NCI-H82 (cell line): ENCODE data around the gene SARS1.
"Not testable (repeated sequence)": the region's sequence is repeated elsewhere in the genome, so short reads cannot be mapped to it uniquely, and the experiment has no call there.

ENCODE experiments used
- DNase-seq: peaks from one replicate; lab custom pipeline; 2025; lab: John Stamatoyannopoulos, UW

Gene SARS1

DNA sequence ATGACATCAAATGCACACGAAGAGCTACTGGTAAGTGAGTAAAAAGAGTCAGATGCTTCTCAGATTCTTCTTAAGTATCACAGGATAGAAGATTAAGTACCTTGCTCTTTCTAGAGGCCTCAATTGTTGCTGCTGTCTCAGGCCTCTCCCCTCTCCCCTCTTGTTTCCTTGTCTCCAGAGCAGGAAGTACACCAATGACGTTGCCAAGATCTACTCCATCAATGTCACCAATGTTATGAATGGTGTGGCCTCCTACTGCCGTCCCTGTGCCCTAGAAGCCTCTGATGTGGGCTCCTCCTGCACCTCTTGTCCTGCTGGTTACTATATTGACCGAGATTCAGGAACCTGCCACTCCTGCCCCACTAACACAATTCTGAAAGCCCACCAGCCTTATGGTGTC, 21.3 kb upstream of the SARS1 start:
- DNase-seq: no peak

GRCh38 chr1:109193653-109194590, 19.8 kb upstream of the SARS1 start:
- DNase-seq: peak; percentile 86

- no peak for DNase-seq
Observed at GRCh38 chr1:109197158-109198042, 16.3 kb upstream of the SARS1 start.

DNA sequence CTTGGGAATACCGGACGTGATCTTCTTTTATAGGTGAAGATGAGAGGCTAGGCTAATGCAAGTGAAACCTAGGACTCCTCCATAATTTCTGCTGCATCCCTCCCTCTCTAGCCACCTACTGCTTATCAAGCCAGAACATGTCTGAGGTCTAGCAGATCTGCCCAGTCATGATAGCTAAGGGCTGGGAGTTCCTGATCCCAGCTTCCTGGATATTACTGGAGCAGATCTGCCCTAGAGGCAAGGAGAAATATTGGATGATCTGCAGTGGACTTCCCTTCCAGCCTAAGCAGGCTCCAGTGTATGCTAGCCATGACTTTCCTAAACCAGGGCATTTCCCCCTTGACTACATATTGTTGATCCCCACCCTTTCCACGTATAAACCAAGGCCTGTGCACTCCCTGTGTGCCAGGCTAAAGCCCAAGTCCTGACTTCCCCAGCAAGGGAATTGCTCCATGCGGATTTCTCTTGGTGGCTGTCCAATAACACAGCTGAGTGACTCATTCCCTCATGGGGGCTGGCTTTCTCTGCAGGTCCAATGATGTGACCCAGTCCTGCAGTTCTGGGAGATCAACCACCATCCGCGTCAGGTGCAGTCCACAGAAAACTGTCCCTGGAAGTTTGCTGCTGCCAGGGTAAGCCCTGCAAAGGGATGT, 15.5 kb upstream of the SARS1 start:
- DNase-seq: no peak

- DNase-seq: no peak
Observed at GRCh38 chr1:109198745-109199144, 15.0 kb upstream of the SARS1 start.

DNA sequence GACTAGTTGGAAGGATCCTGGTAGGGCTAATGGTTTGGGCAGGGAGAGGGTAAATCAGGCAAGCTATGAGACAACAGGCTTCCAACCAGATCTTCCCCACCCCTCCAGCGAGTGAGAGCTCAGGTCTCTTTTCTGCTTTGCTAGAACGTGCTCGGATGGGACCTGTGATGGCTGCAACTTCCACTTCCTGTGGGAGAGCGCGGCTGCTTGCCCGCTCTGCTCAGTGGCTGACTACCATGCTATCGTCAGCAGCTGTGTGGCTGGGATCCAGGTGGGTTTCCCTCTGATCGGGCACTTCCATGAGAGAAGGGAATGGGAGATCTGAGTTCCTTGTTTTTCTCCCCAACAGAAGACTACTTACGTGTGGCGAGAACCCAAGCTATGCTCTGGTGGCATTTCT, 14.0 kb upstream of the SARS1 start:
- no peak for DNase-seq

DNA sequence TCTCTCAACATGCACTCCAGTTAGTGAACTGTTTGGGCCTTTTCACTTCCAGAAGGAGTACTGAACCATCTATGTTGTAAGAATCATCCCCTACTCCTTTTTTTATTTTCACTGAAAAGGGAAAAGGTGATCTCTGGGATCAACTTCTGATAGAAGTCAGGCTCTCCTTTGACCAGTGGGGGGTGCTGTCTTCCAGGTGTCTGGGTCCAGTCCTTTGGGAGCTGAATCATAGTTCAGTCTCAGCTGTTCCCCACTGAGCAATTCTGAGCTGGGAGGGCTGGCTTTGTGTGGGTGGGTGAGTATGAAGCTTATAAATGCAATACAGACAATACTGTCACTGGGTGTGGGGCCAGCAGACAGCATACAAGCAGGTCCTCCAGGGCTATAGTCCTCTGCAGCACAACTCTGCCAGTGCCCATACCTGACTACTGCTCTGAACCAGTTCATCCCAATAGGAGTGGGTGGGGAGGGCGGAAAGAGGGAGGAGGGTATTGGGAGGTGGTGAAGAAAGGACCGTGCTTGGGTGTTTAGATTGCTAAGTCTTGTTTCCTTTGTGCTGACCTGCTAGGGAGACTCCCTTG, 12.5 kb upstream of the SARS1 start:
- DNase-seq: peak; percentile 84

DNA sequence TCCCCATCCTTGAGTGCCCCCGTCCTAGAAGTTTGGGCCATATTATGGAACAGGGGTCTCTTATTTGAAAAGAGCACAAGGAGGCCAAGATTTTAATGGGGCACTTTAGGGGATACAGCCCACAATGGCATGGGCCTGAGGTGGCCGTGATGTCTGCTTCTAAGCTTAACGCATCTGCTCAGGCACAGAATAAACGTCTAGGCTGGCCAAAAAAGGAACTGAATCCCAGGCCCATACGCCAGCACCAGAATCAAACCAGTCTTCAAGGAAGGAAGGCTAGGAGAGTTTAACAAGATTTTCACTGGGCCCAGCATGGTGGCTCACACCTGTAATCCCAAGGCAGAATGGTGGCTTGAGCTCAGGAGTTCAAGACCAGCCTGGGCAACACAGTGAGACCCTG, 9.2 kb upstream of the SARS1 start:
- DNase-seq: no peak

DNA sequence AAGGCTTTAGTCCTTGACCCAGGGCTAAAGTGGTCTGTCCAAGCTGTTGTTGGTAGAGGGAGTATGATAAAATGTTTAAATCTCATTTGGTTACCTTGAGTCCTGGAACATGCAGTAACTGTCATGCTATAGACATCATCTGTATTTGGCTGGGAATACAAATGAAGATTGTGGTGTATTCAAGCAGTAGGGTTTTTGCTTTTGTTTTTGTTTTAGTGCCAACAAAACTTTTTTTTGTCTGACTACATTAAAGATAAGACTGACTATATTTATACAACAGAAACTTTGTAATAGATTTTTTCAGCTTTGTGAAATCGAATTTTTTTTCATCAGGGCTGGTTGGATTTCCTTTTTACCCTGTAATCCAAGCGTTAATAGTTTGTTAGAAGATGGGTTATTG, 7.4 kb upstream of the SARS1 start:
- no peak for DNase-seq

DNA sequence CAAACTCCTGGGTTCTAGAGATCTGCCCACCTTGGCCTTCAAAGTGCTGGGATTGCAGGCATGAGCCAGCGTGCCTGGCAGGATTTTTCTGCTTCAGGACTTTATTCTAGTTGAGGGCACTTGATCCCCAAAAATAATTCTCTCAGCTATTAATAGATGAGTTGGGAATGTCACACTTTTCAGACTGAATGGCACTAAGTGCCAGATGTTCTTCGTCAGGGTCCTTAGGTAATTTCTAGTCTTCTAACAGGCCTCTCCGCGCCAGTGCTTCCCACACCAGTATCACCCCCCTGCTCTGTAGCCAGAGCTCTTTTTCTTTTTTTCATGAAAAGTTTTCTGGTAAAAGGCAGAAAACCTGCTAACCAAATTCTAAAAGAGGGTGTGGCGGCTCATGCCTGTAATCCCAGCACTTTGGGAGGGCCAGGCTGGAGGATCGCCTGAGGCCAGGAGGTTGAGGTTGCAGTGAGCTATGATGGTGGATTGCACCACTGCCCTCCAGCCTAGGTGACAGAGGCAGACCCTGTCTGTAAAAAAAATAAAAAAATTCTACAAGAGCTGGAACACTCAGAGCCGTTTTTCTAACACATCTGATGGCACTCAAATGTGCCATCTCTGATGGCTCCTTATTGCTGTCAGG, 6.1 kb upstream of the SARS1 start:
- DNase-seq: no peak

GRCh38 chr1:109208394-109208793, 5.3 kb upstream of the SARS1 start:
- no peak for DNase-seq

- no peak for DNase-seq
Observed at GRCh38 chr1:109208836-109209463, 4.8 kb upstream of the SARS1 start.

DNA sequence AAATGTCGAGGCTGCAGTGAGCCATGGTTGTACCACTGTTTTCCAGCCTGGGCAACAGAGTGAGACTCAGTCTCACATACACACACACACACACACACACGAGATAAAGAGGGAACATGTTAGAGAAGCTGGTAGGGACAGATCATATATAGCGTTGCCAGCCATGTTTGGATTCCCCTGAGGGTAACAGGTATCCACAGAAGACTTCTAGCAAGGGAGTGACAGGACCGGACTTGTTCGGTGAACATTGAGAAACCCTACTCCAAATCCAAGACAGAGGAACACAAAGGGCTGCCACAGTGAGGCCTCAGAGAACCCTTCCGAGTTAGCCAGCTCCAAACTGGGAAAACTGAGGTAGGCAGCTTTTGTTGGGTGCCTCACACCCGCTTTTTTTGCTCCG, 3.7 kb upstream of the SARS1 start:
- no peak for DNase-seq

- no peak for DNase-seq
Observed at GRCh38 chr1:109213345-109213823, 334 bp upstream of the SARS1 start.

- peak; percentile 95 for DNase-seq
Observed at GRCh38 chr1:109214695-109215623, 1.2 kb downstream of the SARS1 start.

- no peak for DNase-seq
Observed at GRCh38 chr1:109216662-109217061, 2.9 kb downstream of the SARS1 start.

DNA sequence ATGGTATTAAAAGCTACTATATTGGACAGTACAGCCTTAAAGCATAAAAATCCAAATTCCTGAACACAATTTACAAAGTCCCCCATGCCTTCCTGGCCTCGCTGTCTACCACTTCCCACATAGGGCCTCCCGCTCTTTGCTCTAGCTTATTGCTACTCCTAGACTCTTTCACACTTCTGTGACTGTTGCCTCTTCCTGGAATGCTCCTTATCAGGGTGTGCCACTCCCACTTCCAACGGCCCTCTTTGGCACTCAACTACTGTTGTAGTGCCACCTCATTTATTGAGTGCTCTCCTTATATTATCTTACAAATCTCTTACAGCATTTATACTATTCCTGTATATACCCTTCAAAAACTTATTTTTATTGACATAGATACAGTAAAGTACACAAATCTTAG, 4.8 kb downstream of the SARS1 start:
- DNase-seq: no peak

DNA sequence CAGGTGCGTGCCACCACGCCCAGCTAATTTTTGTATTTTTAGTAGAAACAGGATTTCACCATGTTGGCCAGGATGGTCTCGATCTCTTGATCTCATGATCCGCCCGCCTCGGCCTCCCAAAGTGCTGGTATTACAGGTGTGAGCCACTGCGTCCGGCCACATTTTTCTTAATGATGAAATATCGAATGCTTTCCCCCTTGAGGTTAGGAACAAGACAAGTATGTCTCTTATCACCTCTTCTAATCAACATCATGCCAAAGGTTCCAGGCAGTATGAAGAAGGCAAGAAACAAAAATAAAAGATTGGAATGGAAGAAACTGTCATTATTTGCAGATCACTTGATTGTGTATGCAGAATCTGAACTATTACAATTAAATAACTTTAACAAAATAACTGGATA, 7.5 kb downstream of the SARS1 start:
- not testable (repeated sequence) for DNase-seq

- DNase-seq: no peak
Observed at GRCh38 chr1:109225308-109225707, 11.6 kb downstream of the SARS1 start.
